BLaER1 (cell line): ENCODE measurements around the gene ZSCAN30.

ENCODE experiments used
- H3K27ac ChIP-seq: shearing (Covaris generic); formaldehyde crosslinking; 2 replicates; pipeline ENCODE4 v1.8.1; 2022
- H3K27me3 ChIP-seq: shearing (Covaris generic); formaldehyde crosslinking; 2 replicates; pipeline ENCODE4 v1.8.1; 2022
- H3K36me3 ChIP-seq: shearing (Covaris generic); formaldehyde crosslinking; 2 replicates; pipeline ENCODE4 v1.8.1; 2022
- H3K4me1 ChIP-seq: shearing (Covaris generic); formaldehyde crosslinking; 2 replicates; pipeline ENCODE4 v1.8.1; 2022
- H3K4me2 ChIP-seq: shearing (Covaris generic); formaldehyde crosslinking; 2 replicates; pipeline ENCODE4 v1.8.1; 2022
- H3K4me3 ChIP-seq: shearing (Covaris generic); formaldehyde crosslinking; 2 replicates; pipeline ENCODE4 v1.8.1; 2022
- H3K9ac ChIP-seq: shearing (Covaris generic); formaldehyde crosslinking; 2 replicates; pipeline ENCODE4 v1.8.1; 2022
- H3K9me3 ChIP-seq: shearing (Covaris generic); formaldehyde crosslinking; 2 replicates; pipeline ENCODE4 v1.8.1; 2022
- H4K20me1 ChIP-seq: shearing (Covaris generic); formaldehyde crosslinking; 2 replicates; pipeline ENCODE4 v1.8.1; 2022
- Cebpa-rat ChIP-seq: shearing (Covaris generic); IDR thresholded peaks from 2 replicates; pipeline ENCODE4 v1.8.1; 2022

ZSCAN30 gene

DNA sequence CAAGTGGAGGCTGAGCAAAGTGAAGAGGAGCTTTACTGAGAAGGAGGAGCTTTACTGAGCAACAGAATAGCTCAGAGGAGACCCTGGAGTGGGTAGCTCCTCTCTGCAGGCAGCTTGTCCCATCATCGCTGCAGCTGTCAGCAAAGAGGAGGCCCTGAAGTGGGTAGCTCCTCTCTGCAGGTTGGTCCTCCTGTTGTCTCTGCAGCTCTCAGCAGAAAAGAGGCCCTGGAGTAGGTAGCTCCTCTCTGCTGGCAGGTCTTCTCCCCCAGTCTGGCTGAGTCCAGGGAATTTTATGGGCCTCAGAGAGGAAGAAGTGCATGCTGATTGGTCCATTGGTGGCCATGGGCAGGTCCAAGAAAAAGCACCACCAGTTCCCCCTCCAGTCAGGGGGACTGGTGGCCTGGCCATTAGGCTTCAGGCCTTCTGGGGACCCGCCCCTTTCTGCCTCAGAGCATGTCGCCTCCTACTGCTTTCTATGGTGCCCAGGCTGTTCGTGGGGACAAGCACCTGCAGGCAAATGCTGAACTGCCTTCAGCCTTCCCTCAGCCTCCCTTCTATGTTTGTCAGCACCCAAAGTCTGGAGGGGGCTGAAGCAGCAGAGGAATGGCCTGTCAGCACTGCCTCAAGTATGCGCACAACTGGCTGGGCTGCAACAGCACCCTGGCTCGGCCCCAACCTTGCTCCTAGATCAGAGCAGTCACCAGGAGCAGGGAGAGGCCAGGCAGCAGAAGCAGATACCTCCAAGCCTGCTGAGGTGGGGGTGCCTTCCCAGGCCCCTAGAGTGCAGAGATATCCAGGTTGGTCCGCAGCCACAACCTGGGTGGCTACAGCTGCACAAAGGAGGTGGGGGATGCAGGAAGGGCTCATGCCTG is 5.9 kb downstream of the ZSCAN30 start:
- no peaks in the 10 kb centered on the region for H3K27me3 ChIP-seq
- H3K27ac ChIP-seq, result no peak overlapping the region
- H3K4me2 ChIP-seq, result no peak overlapping the region
- peaks cover 6% of the 10 kb centered on the region for H3K4me1 ChIP-seq
- peaks cover 32% of the 10 kb centered on the region for H3K36me3 ChIP-seq
- TF ChIP-seq Cebpa-rat, result no peak
- no peaks in the 10 kb centered on the region for H4K20me1 ChIP-seq
- H3K9ac ChIP-seq, result no peak overlapping the region
- peak overlapping the region; percentile 2; the same call in 1 of the 2 replicates for H3K4me3 ChIP-seq
- H3K9me3 ChIP-seq, result peaks cover 39% of the 10 kb centered on the region

- Histone ChIP-seq H3K27ac (no peak overlapping the region), H3K9me3 (peaks cover 44% of the 10 kb centered on the region)
- TF ChIP-seq Cebpa-rat, result no peak
Observed at GRCh38 chr18:35282353-35282752, 7.7 kb downstream of the ZSCAN30 start.

GRCh38 chr18:35278969-35279368 is 11.1 kb downstream of the ZSCAN30 start:
- Histone ChIP-seq H3K9ac (no peak overlapping the region), H3K36me3 (peaks cover 27% of the 10 kb centered on the region), H3K9me3 (peaks cover 54% of the 10 kb centered on the region), H4K20me1 (no peaks in the 10 kb centered on the region), H3K27me3 (no peaks in the 10 kb centered on the region), H3K4me3 (no peak overlapping the region), H3K4me2 (no peak overlapping the region), H3K27ac (no peak overlapping the region), H3K4me1 (no peaks in the 10 kb centered on the region)
- TF ChIP-seq Cebpa-rat, result no peak

More at GRCh38 chr18:35282353-35282752, 7.7 kb downstream of the ZSCAN30 start:
- Histone ChIP-seq H3K36me3 (peaks cover 38% of the 10 kb centered on the region), H3K4me1 (no peaks in the 10 kb centered on the region), H4K20me1 (no peaks in the 10 kb centered on the region), H3K27me3 (no peaks in the 10 kb centered on the region), H3K4me3 (no peak overlapping the region), H3K9ac (no peak overlapping the region), H3K4me2 (no peak overlapping the region)

DNA sequence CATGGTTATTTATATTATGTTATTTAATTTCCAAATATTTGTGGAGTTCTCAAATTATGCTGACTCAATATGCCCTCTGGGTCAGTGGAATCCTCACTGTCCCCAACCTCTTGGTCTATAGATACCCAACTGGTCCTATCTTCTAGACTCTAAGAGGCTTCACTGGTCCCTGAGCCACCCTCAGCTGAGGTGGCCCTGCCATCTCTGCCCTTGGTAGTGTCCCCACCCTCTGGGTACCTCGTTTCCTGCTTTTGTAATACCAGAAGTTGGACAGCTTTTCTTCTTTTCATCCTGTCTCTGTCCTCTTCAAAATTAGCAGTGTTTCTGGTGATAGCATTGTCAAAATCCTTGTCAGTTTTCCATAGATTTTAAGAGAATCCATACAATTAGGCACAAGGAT is 11.9 kb downstream of the ZSCAN30 start:
- no peak for TF ChIP-seq Cebpa-rat
- H3K27me3 ChIP-seq, result no peaks in the 10 kb centered on the region
- no peaks in the 10 kb centered on the region for H4K20me1 ChIP-seq
- H3K4me2 ChIP-seq, result no peak overlapping the region
- peaks cover 53% of the 10 kb centered on the region for H3K9me3 ChIP-seq
- H3K36me3 ChIP-seq, result peaks cover 18% of the 10 kb centered on the region
- no peak overlapping the region for H3K27ac ChIP-seq
- no peaks in the 10 kb centered on the region for H3K4me1 ChIP-seq
- H3K4me3 ChIP-seq, result no peak overlapping the region
- no peak overlapping the region for H3K9ac ChIP-seq

GRCh38 chr18:35277633-35278032 is 12.4 kb downstream of the ZSCAN30 start:
- H3K27me3 ChIP-seq, result no peaks in the 10 kb centered on the region
- no peak overlapping the region for H3K9ac ChIP-seq
- H3K4me2 ChIP-seq, result no peak overlapping the region
- no peaks in the 10 kb centered on the region for H3K4me1 ChIP-seq
- no peak overlapping the region for H3K4me3 ChIP-seq
- peaks cover 15% of the 10 kb centered on the region for H3K36me3 ChIP-seq
- H3K27ac ChIP-seq, result no peak overlapping the region
- peaks cover 53% of the 10 kb centered on the region for H3K9me3 ChIP-seq
- TF ChIP-seq Cebpa-rat, result no peak
- no peaks in the 10 kb centered on the region for H4K20me1 ChIP-seq

GRCh38 chr18:35276267-35276666 is 13.8 kb downstream of the ZSCAN30 start:
- Histone ChIP-seq H3K9me3 (peaks cover 64% of the 10 kb centered on the region), H3K9ac (no peak overlapping the region), H3K4me2 (no peak overlapping the region), H3K27me3 (no peaks in the 10 kb centered on the region), H3K36me3 (peaks cover 22% of the 10 kb centered on the region), H3K27ac (no peak overlapping the region), H4K20me1 (no peaks in the 10 kb centered on the region), H3K4me1 (no peaks in the 10 kb centered on the region), H3K4me3 (no peak overlapping the region)
- no peak for TF ChIP-seq Cebpa-rat

DNA sequence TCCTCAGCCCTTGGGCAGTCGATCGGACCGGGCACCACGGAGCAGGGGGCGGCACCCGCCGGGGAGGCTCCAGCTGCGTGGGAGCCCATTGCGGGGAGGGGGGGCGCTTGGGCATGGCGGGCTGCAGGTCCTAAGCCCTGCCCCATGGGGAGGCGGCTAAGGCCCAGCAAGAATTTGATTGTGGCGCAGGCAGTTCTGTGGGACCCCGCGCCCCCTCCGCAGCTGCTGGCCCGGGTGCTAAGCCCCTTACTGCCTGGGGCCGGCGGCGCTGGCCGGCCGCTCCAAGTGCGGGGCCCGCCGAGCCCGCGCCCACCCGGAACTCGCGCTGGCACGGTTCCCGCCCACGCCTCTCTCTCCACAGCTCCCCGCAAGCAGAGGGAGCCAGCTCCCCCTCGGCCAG is 18.4 kb downstream of the ZSCAN30 start:
- peaks cover 7% of the 10 kb centered on the region; the same call in 1 of the 2 replicates for H3K4me1 ChIP-seq
- H3K36me3 ChIP-seq, result peaks cover 33% of the 10 kb centered on the region
- H3K27ac ChIP-seq, result no peak overlapping the region
- peaks cover 80% of the 10 kb centered on the region for H3K9me3 ChIP-seq
- TF ChIP-seq Cebpa-rat, result no peak
- H3K4me3 ChIP-seq, result no peak overlapping the region
- H3K27me3 ChIP-seq, result no peaks in the 10 kb centered on the region
- H3K4me2 ChIP-seq, result no peak overlapping the region
- no peak overlapping the region for H3K9ac ChIP-seq
- no peaks in the 10 kb centered on the region for H4K20me1 ChIP-seq

GRCh38 chr18:35268821-35269220 is 21.2 kb downstream of the ZSCAN30 start:
- no peaks in the 10 kb centered on the region for H4K20me1 ChIP-seq
- H3K4me3 ChIP-seq, result no peak overlapping the region
- H3K9ac ChIP-seq, result no peak overlapping the region
- H3K4me2 ChIP-seq, result no peak overlapping the region; the same call in 1 of the 2 replicates
- H3K36me3 ChIP-seq, result peaks cover 57% of the 10 kb centered on the region
- TF ChIP-seq Cebpa-rat, result no peak
- H3K4me1 ChIP-seq, result peaks cover 7% of the 10 kb centered on the region; the same call in 1 of the 2 replicates
- H3K27ac ChIP-seq, result no peak overlapping the region
- peaks cover 76% of the 10 kb centered on the region for H3K9me3 ChIP-seq
- no peaks in the 10 kb centered on the region for H3K27me3 ChIP-seq

DNA sequence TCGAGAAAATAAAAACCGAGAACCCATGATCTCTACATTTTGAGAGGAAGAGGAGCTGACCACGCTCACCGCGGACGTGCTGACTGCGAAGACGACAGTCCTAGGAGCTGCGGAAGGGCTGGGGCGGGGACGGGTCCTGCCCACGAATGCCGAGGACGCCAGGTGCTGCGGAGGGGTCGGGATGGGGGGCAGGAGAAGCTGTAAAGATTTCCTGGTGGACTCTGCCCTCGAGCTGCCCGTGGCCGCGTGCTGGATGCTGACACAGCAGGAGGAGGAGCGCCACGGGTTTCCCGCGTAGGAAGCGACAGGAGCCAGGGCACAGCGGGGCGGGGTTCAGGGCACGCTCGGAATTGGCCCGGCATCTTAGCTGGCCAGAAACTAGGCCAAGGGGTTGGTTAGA is 22.2 kb downstream of the ZSCAN30 start:
- H3K27ac ChIP-seq, result no peak overlapping the region
- no peak overlapping the region for H3K4me3 ChIP-seq
- no peak for TF ChIP-seq Cebpa-rat
- no peaks in the 10 kb centered on the region for H3K27me3 ChIP-seq
- H3K9ac ChIP-seq, result no peak overlapping the region
- peaks cover 67% of the 10 kb centered on the region for H3K36me3 ChIP-seq
- H3K4me2 ChIP-seq, result no peak overlapping the region
- peaks cover 67% of the 10 kb centered on the region for H3K9me3 ChIP-seq
- H4K20me1 ChIP-seq, result no peaks in the 10 kb centered on the region
- H3K4me1 ChIP-seq, result peaks cover 7% of the 10 kb centered on the region; the same call in 1 of the 2 replicates

GRCh38 chr18:35267161-35267651 is 22.8 kb downstream of the ZSCAN30 start:
- peaks cover 7% of the 10 kb centered on the region; the same call in 1 of the 2 replicates for H3K4me1 ChIP-seq
- H3K36me3 ChIP-seq, result peaks cover 67% of the 10 kb centered on the region
- no peak overlapping the region for H3K27ac ChIP-seq
- TF ChIP-seq Cebpa-rat, result no peak
- H3K9ac ChIP-seq, result no peak overlapping the region
- no peaks in the 10 kb centered on the region for H3K27me3 ChIP-seq
- peak overlapping the region; percentile 22; the same call in 1 of the 2 replicates for H3K4me3 ChIP-seq
- no peaks in the 10 kb centered on the region for H4K20me1 ChIP-seq
- H3K4me2 ChIP-seq, result no peak overlapping the region
- H3K9me3 ChIP-seq, result peaks cover 61% of the 10 kb centered on the region
